HepG2 (cell line): ENCODE measurements around the gene NTRK2. TPM values are rescaled to one million over a fixed set of nuclear protein-coding genes. Genes with fewer than 3 reads are reported as not detected.

ENCODE experiments used
- ATAC-seq: fragments of 200-7000 bp; cut with Tn5 transposase; 3 replicates; pipeline ENCODE4 v1.9.1; 2020; ENCODE audit warnings: mild to moderate bottlenecking, moderate library complexity
- BruUV-seq: library from RNA; stranded (reverse); fragments of 400-500 nt; replicated peaks from 2 replicates; lab custom pipeline; 2021; lab: Mats Ljungman, UMichigan
- CTCF ChIA-PET: fragments of 300-600 bp; formaldehyde crosslinking; extraction: SDS; loops from one replicate; lab custom pipeline; 2021; ENCODE audit warnings: low total read pairs, inconsistent platforms, low intra/inter-chr PET ratio; lab: Yijun Ruan, JAX
- POLR2A ChIA-PET: fragments of 350-600 bp; sonication (Branson Sonifier 250); formaldehyde crosslinking; loops from one replicate; lab custom pipeline; 2020; ENCODE audit warnings: antibody characterized with exemption, inconsistent platforms; lab: Yijun Ruan, JAX
- DNase-seq: peaks from one replicate; pipeline ENCODE4 v3.0.0-alpha.2; 2015; ENCODE audit warnings: low spot score
- FAIRE-seq: peaks from 3 replicates; lab custom pipeline; 2011; peaks lifted over from hg19 to GRCh38; lab: Jason Lieb, UNC
- H2AFZ ChIP-seq: one replicate; pipeline ENCODE4 v1.6.1; 2011; ENCODE audit warnings: low read length, inconsistent platforms
- H3K27ac ChIP-seq: fragments of 300-600 bp; 3 replicates; pipeline ENCODE4 v1.8.0; 2011; ENCODE audit warnings: mixed run types, mild to moderate bottlenecking, mixed read lengths, low read length, inconsistent platforms; ENCODE audit not compliant: insufficient read depth; ENCODE audit errors: extremely low read length
- H3K27me3 ChIP-seq, 2 experiments: fragments of 200-600 bp in 1 of 2; 2 replicates in 1 of 2; 3 replicates in 1 of 2; pipeline versions ENCODE4 v1.6.0 to v1.8.0; 2011; ENCODE audit warnings: low read length in 2 of 2, mild to moderate bottlenecking in 2 of 2, moderate library complexity in 2 of 2, inconsistent platforms in 1 of 2; ENCODE audit not compliant: insufficient read depth in 2 of 2, control insufficient read depth in 1 of 2
- H3K36me3 ChIP-seq, 2 experiments: fragments of 200-600 bp in 1 of 2; replicated peaks in 1 of 2; 2 replicates in 1 of 2; 3 replicates in 1 of 2; pipeline versions ENCODE4 v1.5.1 to v1.8.0; 2011; ENCODE audit warnings: low read length in 2 of 2, inconsistent platforms in 1 of 2; ENCODE audit not compliant: insufficient read depth in 2 of 2, control insufficient read depth in 1 of 2
- H3K4me1 ChIP-seq: 2 replicates; pipeline ENCODE4 v1.5.1; 2012; ENCODE audit warnings: low read length, inconsistent platforms; ENCODE audit not compliant: insufficient read depth
- H3K4me2 ChIP-seq: 2 replicates; pipeline ENCODE4 v1.6.0; 2011; ENCODE audit warnings: low read depth, low read length, inconsistent platforms
- H3K4me3 ChIP-seq, 3 experiments: fragments of 200-600 bp in 1 of 3; sonication (generic), shearing (Covaris generic) in 1 of 3; replicated peaks in 1 of 3; 2 replicates each; pipeline ENCODE4 v1.5.1; 2011 to 2016; ENCODE audit warnings: low read length in 3 of 3, inconsistent platforms in 2 of 3, low read depth in 2 of 3, mild to moderate bottlenecking in 2 of 3, control low read depth in 1 of 3, mixed read lengths in 1 of 3; ENCODE audit not compliant: insufficient read depth in 1 of 3
- H3K79me2 ChIP-seq: one replicate; pipeline ENCODE4 v1.6.1; 2011; ENCODE audit warnings: low read length, inconsistent platforms; ENCODE audit not compliant: insufficient read depth
- H3K9ac ChIP-seq: 2 replicates; pipeline ENCODE4 v1.6.0; 2011; ENCODE audit warnings: mild to moderate bottlenecking, low read depth, low read length, inconsistent platforms; ENCODE audit not compliant: insufficient read depth
- H3K9me3 ChIP-seq: 2 replicates; pipeline ENCODE4 v1.5.1; 2012; ENCODE audit warnings: mild to moderate bottlenecking, low read length
- H4K20me1 ChIP-seq: 2 replicates; pipeline ENCODE4 v1.6.0; 2011; ENCODE audit warnings: inconsistent platforms, mild to moderate bottlenecking, low read length, moderate library complexity; ENCODE audit not compliant: insufficient read depth
- ARID2 ChIP-seq: sonication (generic); formaldehyde crosslinking; IDR thresholded peaks from 2 replicates; pipeline ENCODE4 v1.8.1; 2022; ENCODE audit warnings: mild to moderate bottlenecking, missing genetic modification reagents, borderline replicate concordance
- DZIP1 ChIP-seq: sonication (generic); formaldehyde crosslinking; IDR thresholded peaks from 2 replicates; pipeline ENCODE4 v1.5.0; 2020; ENCODE audit warnings: mild to moderate bottlenecking, missing genetic modification reagents
- EEA1 ChIP-seq: sonication (generic); formaldehyde crosslinking; IDR thresholded peaks from 2 replicates; pipeline ENCODE4 v1.5.1; 2020; ENCODE audit warnings: mild to moderate bottlenecking, missing genetic modification reagents, borderline replicate concordance
- KDM2A ChIP-seq: sonication (generic); formaldehyde crosslinking; IDR thresholded peaks from 2 replicates; pipeline ENCODE4 v1.4.0; 2020; ENCODE audit warnings: low read depth, missing genetic modification reagents, borderline replicate concordance
- LRRFIP1 ChIP-seq: sonication (generic); formaldehyde crosslinking; conservative IDR thresholded peaks from 2 replicates; pipeline ENCODE4 v1.4.0; 2020; ENCODE audit warnings: missing genetic modification reagents
- MAFF ChIP-seq: IDR thresholded peaks from 2 replicates; pipeline ENCODE4 v1.6.1; 2011; ENCODE audit warnings: low read depth, low read length, improper control_type of control experiment
- MAFK ChIP-seq, 2 experiments: IDR thresholded peaks in 1 of 2; conservative IDR thresholded peaks in 1 of 2; 2 replicates each; pipeline ENCODE4 v1.6.1; 2011; ENCODE audit warnings: improper control_type of control experiment in 2 of 2, low read length in 2 of 2
- ZNF276 ChIP-seq: sonication (generic); formaldehyde crosslinking; IDR thresholded peaks from 2 replicates; pipeline ENCODE4 v1.4.0; 2020; ENCODE audit warnings: mild to moderate bottlenecking, low read depth, missing genetic modification reagents
- ZNF329 ChIP-seq: sonication (generic); formaldehyde crosslinking; IDR thresholded peaks from 2 replicates; pipeline ENCODE4 v1.9.0; 2021; ENCODE audit warnings: low read depth, mild to moderate bottlenecking, missing genetic modification reagents
- ZNF367 ChIP-seq: sonication (generic); formaldehyde crosslinking; IDR thresholded peaks from 2 replicates; pipeline ENCODE4 v1.4.0; 2020; ENCODE audit warnings: missing genetic modification reagents, borderline replicate concordance
- WGBS: methylation state at CpG from one replicate; pipeline ENCODE4 v1.1.6; 2017; ENCODE audit warnings: low lambda C conversion rate; 5-methylcytosine and 5-hydroxymethylcytosine counted together
- in situ Hi-C: cut with HindIII; loops from 2 replicates; pipeline ENCODE4 v1.10.0; 2017; ENCODE audit warnings: low pct_unique_long_range_greater_than_20kb; ENCODE audit not compliant: extremely low pct_ligation_motif_present
- intact Hi-C: fragments of 100-400 bp; cut with micrococcal nuclease; formaldehyde crosslinking; loops from one replicate; pipeline ENCODE4 v1.10.0; 2022; ENCODE audit not compliant: unreplicated experiment
- polyA plus RNA-seq, 8 experiments: library from polyadenylated mRNA; depleted of rRNA in 3 of 8; stranded (reverse) in 7 of 8; unstranded in 1 of 8; fragments of >200 nt; fragmentation: Illumina TruSeq in 4 of 8; extraction: Trizol in 4 of 8; gene quantifications; 2 replicates each; pipeline versions ENCODE4 v1.2.1 to v1.2.3, GENCODE V29; 2011 to 2016; ENCODE audit warnings: low read depth in 4 of 8, missing spikeins in 1 of 8, mixed read lengths in 1 of 8; ENCODE audit not compliant: insufficient read depth in 1 of 8
- total RNA-seq, 5 experiments: library from RNA; depleted of rRNA; stranded (reverse); fragments of >200 nt; fragmentation: Illumina TruSeq; extraction: Trizol; gene quantifications; 2 replicates each; pipeline ENCODE4 v1.2.3, GENCODE V29; 2016; ENCODE audit warnings: low read depth in 1 of 5

The NTRK2 gene
- total and polyA plus RNA-seq, 2 of the 13 experiments (the other 11 are each of a cell fraction or from before 2014, with no cell fraction given), result not detected

GRCh38 chr9:84811072-84811750, 141.7 kb downstream of the NTRK2 start:
- no peak overlapping the region for H2AFZ ChIP-seq
- no TSS peak for BruUV-seq
- intact Hi-C loops, result no loop called here
- H3K27me3 ChIP-seq, result no peaks in the 10 kb centered on the region
- DNase-seq (no peak), FAIRE-seq (no peak), ATAC-seq (no peak)
- H3K9me3 ChIP-seq, result no peaks in the 10 kb centered on the region
- H3K9ac ChIP-seq, result no peak overlapping the region
- no peaks in the 10 kb centered on the region for H3K79me2 ChIP-seq
- POLR2A ChIA-PET, result no interaction called here
- TF ChIP-seq MAFK (conservative IDR thresholded peaks at IDR 0.05 in 1 of 2, IDR thresholded peaks at IDR 0.05 in 1 of 2; ENCODE audit: low read length in 2 of 2) (peak; percentile 42 to 73; a peak in 3 of 4 replicates), MAFF (peak; percentile 54; the same call in 1 of the 2 replicates), ZNF367 (CRISPR knock-in tag) (no peak), ARID2 (CRISPR knock-in tag) (no peak)
- TF ChIP-seq, all 625 proteins: peak for 2
- Histone ChIP-seq H3K4me2 (no peak overlapping the region), H4K20me1 (no peaks in the 10 kb centered on the region), H3K4me1 (no peaks in the 10 kb centered on the region), H3K27ac (no peak overlapping the region), H3K36me3 (no peaks in the 10 kb centered on the region), H3K4me3 (no peak overlapping the region)
- in situ Hi-C loops, result no loop called here
- 0% methylated on average over 3 of the region's 4 CpGs for WGBS
- CTCF ChIA-PET, result no interaction called here

- no peaks in the 10 kb centered on the region for H4K20me1 ChIP-seq
- H3K4me1 ChIP-seq, result no peaks in the 10 kb centered on the region
- H3K9me3 ChIP-seq, result no peaks in the 10 kb centered on the region
- H3K27me3 ChIP-seq, result no peaks in the 10 kb centered on the region
- POLR2A ChIA-PET, result no interaction called here
- no peak overlapping the region for H2AFZ ChIP-seq
- CTCF ChIA-PET, result no interaction called here
- BruUV-seq, result no TSS peak
- WGBS, result 0% methylated on average over 1 of the region's 1 CpG
- H3K9ac ChIP-seq, result no peak overlapping the region
- no peak for ATAC-seq
- DNase-seq, result no peak
- no peak overlapping the region for H3K27ac ChIP-seq
- no peak for FAIRE-seq
- H3K4me2 ChIP-seq, result no peak overlapping the region
- H3K4me3 ChIP-seq, result no peak overlapping the region
- intact Hi-C loops, result no loop called here
- no peaks in the 10 kb centered on the region for H3K36me3 ChIP-seq
- H3K79me2 ChIP-seq, result no peaks in the 10 kb centered on the region
- in situ Hi-C loops, result no loop called here
- no peak for TF ChIP-seq LRRFIP1 (CRISPR knock-in tag)
- TF ChIP-seq ZNF276 (CRISPR knock-in tag), result no peak
- no peak for TF ChIP-seq KDM2A (CRISPR knock-in tag)
- TF ChIP-seq DZIP1 (CRISPR knock-in tag), result no peak
- TF ChIP-seq EEA1 (CRISPR knock-in tag), result no peak
- no peak for TF ChIP-seq ZNF329 (CRISPR knock-in tag)
These were observed 142.2 kb downstream of the NTRK2 start for GRCh38 chr9:84811751-84812074.
